Hematopoietic multipotent progenitor cell treated with erythropoietin and hydrocortisone succinate and interleukin-3 and kit ligand, for 6 days (in vitro differentiated cells): Measurements from ENCODE around the gene GABRA4.
A peak's percentile ranks its signal among the peaks of the same experiment; 100 is the strongest.

ENCODE experiments used
- DNase-seq: peaks from one replicate; pipeline ENCODE4 v3.0.0-alpha.2; 2015

The GABRA4 gene

DNA sequence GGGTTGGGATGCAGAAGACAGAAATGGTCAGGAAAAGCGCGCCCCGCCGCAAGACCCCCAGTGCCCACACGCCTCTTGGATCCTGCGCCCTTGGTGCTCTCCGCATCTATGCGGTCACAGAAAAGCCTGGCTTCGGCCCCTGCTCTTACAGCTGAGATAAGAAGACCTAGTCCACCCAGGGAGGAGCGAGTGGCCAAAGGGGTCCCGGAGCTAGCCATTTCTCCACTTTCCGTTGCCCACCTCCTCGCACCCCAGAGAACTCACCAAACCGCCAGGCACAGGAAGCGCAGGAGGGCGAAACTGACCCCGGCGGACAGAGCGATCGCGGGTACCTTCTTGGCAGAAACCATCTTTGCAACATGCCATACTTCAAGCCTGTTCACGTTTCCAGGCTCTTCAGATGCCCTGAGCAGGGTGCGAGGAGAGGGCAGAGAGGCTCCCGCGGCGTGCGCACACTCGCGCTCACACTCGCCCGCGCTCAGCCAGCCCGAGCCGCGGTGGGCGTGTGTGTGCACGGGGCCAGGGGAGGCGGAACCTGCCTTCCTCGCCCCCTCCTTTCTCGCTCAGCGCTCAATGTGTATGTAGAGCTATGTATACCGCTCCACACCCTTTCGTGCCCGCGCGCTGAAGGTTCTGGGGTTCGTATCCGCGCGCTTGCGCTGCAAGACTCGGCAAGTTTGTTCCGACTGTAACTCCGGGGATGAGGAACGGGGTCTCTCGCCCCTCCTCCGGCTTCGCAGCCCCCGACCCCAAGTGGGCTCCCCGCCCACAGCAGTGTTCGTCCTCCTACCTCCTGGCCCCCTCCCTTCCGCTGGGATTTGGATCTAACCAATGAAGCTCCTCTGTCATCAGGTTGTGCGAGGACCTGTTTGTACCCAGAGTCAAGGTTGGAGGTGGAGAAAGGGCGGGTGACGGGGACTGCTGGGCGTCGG, at the start of gene GABRA4:
GABRA4 (minus strand) TSS at position 507 of the 932 bp plus-strand sequence; CDS start at position 350, 157 bp downstream.
- DNase-seq: no peak

DNA sequence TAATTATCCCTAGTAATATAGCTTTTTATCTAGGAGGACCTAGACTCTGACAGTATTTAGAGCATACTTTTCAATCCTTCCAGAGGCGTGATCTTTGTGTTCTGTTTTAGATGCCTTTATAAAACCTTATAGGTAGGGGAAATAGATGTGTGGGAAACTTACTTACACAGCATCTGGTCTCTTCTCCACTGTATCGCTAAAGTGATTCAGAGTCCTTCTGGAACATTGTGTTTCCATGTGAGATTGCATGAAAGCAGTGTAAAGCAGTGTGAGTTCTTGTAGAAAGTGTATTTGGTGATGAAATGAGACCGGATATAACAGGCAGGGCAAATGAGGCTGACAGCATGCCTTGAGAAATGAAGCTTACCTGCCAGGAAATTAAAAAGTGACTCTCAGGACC, 47.4 kb upstream of the GABRA4 start:
- no peak for DNase-seq

DNA sequence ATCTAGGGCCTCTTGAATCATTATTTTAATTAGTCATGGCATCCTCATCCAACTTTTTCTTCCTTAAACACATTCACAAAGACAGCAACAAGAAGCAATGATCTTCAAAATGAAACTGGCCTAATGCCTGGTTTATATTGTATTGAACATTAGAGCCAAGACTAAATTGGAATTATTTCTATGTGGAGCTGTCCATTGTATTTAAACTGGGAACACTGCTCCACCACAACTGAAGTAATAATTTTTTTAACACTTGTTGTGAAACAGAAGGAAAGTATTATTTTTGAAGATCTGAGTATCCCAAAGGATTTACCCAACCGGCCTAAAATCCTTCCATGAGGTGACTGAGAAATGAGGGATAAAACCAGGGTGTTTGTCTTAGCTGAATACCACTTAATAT, 44.9 kb upstream of the GABRA4 start:
- DNase-seq: no peak

DNA sequence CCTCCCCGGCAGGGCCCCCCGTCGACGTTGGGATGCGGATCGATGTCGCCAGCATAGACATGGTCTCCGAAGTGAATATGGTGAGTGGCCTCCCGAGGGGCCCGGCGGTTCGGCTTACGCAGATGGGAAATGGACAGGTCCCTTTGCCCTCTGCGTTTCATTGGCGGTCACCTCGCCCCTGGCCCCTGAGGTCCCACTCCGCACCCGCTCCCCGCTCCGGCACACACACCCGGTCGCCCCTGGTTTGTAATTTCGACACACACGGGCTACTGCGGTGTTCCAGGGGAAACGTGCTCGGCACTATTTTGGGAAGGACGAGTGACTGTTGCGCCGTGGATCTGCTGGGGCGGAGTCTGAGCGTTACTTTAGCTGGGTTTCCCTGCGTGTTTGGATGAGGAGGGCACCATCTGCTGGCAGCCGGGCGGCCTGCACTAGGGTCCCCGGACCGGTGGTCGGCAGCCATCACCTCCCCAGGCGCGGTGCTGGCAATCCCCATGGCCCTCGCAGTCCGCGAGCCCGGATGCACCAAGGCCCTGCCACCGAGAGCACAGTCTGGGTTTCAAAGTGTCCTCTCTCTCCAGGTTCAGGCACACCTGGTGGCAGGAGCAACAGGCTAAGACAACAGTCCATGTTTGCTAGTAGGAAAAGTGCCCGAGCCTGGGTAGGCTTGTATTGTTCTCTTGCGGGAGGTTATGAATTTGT, 39.2 kb upstream of the GABRA4 start:
- DNase-seq: peak; percentile 66

DNA sequence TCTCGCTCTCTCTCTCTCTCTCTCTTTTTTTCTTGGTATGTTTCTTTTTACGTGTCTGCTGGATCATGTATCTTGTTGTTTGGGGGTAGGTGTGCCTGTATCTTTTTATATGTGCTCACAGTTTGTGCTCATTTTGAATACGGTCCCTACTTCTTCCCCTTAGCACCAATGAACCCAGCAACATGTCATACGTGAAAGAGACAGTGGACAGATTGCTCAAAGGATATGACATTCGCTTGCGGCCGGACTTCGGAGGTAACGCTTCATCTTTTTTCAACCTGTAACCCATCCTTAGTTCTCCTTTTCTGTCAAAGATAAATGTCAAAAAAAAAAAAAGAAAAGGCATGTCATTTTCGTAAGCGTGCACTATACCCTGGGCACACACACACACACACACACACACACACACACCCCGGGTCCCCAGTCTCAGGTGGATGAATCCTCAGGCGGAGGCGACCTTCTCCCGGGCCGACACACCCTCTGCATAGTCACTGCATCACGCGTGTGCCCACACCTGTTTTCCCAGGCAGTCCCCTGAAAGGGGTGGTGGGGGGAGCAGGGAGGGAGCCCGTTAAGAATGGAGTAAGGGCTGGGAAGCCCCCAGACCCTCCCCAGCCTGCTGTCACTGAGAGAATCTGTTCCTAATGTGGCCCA, 38.5 kb upstream of the GABRA4 start:
- DNase-seq: no peak

DNA sequence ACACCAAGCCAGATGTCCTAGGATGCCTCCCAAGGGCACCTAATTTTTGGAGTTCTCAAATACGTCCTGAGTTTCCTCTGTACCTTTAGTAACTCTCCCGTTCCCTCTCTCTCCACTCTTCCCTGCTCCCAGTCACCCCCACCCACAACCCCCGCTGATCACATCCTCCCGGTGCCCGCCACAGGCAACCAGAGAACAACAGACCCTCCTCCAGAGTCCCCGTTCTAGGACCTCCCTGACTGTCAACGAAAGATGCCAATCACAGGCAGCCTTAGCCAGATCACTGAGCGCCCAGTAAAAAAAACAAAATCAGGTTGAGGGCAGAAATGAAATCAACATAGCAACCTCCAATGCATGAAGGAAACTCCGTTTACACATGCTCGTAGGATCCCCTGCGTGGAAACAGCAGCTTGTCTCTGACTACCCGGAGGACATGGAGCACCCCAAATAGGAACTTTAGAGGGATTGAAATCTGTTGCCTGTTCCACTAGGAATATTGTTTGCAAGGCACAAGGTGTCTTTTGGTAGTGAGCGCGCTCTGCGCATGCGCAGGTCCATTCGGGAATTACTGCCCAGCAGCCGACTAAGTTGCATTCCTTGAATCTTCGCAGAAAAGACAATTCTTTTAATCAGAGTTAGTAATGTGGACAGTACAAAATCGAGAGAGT, 37.8 kb upstream of the GABRA4 start, which contains the start of gene GABRB1:
GABRB1 (plus strand) TSS at position 557 of the 668 bp plus-strand sequence.
- DNase-seq: peak; percentile 7

DNA sequence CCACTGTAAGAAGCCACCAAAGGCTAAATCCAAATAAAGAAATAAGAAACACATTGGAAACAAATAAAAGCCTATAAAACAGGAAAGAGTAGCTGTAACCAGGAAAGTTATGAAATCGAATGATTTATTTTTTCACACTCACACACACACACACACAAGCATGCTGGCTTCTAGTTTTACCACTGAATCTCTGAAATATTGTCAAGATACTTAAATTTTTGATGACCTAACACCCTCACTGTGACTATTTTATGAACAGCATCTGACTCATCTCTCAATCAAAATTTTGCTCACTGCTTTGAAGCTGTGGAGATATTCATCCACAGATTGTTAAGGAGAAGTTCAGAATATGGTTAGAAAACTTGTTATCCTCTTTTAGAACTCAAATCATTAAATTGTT, 24.1 kb upstream of the GABRA4 start:
- DNase-seq: no peak

DNA sequence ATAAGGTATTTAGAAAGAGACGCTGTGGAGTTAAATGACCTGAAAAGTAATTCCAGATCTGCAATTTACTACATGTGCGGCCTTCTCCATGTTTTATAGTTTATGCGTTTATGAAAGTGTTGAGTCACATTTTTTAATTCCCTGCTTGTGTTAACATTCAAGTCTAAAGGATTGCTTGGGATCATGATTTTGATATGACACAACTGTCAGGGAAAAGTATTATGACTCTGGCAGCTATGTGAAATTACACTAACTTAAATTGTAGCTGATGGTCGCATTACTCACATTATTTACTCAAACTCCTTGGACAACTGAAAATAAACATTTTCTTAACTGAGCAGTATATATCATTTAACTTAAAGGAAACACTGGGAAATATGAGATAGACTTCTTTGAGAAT, 23.7 kb upstream of the GABRA4 start:
- DNase-seq: no peak

DNA sequence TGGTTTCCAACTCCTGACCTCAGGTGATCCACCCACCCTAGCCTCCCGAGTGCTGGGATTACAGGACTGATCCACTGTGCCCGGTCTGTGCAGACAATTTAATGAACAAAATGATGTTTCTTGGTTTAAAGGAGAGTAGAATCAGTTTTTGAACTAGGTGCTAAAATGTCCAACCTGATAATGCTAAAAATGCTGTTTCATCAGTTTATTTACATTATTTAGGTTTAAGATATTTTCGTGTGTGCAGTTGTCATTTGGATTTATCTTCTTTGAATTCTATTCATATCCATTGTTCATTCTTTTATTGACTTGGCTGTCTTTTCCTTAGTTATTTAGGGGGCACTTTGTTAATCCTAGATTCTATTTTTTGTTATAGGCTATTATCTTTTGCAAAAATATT, 20.0 kb upstream of the GABRA4 start:
- no peak for DNase-seq

DNA sequence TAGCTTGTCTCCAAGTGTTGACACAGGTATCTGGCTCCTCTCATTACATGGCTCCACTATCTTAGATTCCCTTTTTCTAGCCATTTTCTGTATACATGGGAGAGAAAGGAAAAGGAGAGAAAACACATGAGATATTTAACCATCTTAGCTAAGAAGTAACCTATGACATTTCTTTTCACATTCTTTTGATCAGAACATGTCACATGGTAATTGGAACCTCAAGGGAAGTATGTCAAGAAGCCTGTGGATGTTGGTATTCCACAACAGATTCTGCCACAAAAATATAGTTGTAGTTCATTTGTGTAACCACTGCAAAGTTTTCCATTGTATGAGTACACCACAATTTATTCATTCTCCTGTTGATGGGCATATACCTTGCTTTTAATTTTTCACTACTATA, 19.3 kb upstream of the GABRA4 start:
- DNase-seq: no peak

DNA sequence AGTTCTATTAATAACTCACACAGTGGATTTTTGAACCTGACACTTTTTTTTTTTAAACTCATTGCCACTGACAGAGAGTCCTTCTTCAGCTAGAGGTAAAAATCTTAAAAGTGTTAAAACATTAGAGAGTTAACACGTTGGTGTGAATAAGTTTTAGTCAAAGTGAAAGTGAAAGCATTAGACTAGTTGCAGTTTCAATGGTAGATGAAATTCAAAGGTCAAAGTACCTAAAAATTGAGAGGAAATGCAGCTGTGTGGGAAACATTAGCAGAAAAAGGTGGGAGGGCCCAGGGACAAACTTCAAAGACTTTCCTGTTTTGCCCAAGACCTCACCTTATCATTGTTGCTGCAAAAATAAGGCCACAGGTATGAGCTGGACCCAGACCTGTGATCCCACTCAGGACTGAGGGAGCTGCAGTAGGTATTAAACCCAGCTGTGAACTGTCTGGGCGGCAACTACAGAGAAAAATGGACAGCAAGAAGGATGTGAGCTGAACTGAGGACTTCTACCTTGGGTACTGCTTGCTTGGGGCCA, 17.6 kb upstream of the GABRA4 start:
- DNase-seq: no peak

DNA sequence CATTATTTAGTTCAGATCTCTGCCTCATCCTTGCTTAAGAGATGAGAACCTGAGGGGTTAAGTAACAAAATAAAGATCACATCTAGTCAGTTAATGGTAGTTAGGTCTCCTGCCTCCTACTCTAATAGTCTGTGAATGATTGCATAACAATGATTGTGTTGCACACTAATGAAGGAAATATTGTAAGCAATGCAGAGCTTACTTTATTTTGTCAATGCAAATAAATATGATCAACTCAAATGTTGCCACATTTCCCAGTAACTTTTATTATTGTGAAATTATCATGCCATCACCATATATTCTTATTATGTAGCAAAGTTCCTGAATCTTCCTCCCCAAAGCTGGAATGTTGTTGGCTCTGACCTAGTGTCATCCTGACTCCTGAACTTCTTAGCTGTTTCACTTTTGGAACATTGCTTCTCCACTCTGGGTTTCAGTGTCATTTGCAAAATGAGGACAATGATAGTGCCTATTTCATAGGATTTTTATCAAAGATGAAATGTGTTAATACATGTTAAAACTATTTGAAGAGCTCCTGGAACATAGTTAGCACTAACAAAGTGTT, 17.0 kb upstream of the GABRA4 start:
- no peak for DNase-seq

DNA sequence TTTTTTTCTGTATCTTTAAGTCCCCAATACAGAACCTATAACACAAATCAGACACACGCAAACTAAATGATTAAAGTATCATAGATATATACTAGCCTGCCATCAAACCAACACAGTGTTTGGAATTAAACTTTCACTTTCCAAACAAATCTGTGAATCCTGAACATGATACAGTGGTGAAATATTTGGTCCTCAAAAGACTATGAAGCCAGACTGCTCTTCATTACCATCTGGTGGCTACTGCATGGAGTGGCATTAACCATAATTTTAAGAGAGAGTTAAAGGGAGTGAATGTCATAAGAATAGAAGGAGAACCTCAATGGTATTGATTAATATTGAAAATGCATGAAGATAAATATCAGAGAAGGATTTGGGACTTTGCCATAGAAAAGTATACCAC, 9.2 kb upstream of the GABRA4 start:
- DNase-seq: no peak

DNA sequence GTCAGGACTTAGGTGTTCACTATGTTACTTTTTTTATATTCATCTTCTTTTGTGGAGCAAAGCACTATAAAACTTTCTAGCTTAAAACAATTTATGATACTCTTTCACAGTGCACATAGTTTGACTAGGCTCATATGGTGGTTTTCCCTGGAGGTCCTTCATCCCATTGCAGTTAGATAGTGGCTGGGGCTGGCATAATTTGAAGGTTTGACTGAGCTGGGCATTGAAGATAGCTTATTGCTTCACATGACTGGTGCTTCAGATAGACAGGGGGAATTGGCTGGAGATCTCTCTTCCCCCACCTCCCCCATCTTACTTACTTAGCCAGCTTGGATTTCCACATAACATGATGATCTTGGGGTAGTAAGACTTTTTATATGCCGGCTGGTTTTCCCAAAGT, 7.0 kb upstream of the GABRA4 start:
- no peak for DNase-seq

DNA sequence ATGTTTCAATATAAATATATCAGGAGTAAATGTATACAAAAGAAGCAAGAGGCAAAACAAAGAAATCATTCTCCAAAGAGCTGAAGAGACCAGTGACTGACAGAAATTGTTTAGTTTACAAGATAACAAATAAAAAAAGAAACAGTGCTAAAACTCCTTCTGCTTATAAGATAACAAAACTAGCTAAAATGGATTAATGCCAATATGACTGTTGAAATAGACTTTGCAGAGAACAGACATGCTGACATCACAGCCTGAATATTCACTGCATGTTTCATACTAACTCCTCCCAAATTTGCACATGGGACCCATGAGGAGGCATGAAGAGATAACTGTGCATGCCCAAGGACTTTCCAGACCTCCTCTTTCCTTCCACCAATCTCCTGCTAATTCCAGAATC, 6.2 kb upstream of the GABRA4 start:
- no peak for DNase-seq

DNA sequence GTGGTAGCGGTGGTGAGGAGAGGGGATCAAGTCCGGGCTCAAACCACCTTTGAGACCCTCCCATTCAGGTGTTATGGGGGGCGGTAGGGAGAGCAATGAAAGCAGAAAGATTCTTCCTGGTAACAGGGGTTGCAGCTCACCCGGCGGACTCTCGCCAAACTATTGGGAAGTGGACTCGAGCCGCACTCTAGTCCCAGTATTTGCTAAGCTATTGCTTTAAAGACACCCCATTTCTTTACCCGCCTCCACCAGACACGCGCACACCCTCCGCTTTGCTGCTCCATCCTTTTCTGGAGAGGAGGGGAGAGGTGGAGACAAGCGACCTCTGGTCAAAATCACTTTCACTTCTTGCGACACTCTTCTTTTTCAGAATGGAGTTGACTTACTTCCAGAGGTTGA, 625 bp upstream of the GABRA4 start:
- DNase-seq: no peak

DNA sequence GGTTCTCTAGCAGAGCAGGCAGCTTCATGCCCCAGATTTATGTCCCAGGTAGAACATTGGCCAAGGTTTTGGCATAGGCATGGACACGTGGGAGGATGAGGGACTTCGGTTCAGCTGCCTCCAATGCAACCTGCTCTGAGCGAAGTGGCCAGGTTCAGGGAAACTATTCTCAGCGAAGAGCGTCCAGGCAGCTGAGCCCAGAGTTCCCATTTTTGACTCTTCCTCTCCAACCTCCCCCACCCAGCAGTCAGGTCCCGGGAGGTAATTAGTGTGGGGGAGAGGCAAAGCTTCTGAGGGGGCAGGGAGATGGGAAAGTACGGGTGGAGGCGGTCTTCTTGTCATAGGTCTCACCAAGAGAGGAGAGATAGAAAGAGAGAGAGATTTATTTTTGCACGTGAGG, 1.0 kb downstream of the GABRA4 start:
- DNase-seq: no peak

DNA sequence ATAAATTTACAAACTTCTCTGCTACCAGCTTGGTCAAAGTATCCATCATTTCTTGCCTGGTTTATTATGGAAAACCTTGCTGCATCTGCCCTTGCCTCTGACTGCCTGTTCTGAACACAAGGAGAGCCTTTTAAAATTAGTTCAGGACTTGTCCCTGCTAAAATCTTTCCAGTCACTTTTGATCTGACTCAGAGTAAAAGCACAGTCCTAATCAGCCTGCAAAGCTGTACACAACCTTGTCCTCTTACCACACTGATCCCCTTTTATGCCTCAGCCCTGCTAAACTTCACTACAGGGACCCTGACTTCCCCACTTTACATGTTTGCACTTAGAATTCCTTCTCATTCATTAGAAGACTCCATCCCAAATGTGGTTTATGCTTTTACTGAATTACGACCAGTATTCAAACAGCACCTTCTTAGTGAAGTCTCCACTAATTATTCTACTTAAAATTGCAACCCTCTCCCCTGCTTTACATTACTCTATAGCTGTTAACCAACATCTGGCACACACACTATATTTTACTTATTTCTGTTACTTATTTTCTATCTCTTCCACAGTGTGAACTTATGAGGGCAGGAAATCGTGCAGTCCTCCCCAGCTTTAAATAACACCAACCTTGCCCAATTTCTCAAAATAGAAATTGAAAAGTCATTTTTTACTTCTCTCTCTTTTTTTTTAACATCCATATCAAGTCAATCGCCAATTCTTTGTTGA, 6.3 kb downstream of the GABRA4 start:
- DNase-seq: no peak

DNA sequence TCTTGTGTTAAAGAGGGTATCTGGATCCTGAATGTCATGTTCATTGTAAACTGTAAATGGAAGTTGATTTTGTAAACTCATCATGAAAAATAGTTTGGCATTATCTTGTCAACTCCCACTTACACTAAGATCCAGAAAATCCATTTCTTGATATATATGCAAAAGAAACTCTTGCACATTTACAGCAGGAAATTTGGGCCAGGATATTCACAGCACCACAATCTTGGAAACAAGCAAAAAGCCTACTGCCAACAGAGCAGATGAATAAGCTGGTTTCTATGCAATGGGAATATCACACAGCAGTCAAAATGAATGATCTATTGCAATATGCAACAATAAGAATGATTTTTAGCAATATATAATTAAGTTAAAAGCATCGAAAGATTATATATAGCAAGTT, 8.6 kb downstream of the GABRA4 start:
- DNase-seq: no peak

DNA sequence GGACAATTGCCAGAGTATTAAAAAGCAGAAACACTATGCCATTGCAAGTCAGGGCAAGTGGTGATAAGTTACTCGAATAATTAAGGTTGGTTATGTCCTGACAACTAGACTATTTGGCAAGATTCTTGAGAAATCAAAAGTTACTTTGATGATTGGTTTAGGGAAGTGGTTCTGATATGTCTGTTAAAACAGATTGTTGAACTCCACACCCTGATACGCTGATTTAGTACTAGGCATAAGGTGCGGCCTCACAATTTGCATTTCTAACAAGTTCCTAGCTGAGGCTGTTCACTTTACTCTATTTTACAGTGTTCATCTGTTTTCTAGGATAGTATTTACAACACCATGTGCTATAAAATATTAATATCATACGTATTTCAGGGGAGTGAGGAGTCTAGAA, 12.5 kb downstream of the GABRA4 start:
- no peak for DNase-seq

DNA sequence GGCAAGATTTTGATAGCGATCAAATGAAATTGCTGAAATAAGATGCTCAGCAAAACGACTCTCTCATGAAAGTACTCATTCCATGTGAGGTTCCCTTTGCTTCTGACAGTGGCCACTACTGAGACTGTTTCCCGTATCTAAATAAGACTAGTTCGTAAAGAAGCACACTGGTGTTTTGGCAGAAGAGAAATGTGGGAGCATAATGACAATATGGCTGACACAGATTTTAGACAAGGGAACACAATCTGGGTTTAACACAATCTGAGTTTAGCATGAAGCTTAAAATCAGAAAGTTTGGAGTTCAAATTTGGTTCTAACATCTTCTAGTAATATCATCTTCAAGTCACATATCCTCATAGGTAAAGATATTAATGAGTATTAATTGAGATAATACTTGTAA, 13.7 kb downstream of the GABRA4 start:
- DNase-seq: no peak

DNA sequence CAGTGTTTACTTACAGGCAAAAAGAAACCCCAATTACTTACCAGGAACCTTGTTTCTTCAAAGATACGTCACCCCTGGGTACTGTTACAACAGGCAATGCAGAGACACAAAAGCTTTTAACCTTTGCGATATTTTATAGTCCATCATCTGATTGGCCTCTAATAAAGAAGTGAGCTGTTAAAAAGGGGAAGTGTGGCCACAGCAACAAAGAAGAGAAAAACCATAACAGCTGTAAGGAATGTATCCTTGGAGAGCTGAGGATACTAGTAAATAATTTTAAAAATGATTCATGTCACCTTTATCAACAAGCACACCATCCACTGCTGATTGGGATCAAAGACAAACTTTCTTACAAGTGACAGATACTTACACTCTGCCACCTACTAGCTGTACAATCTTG, 14.1 kb downstream of the GABRA4 start:
- no peak for DNase-seq
